HG03460 (cell line): ENCODE data around the gene CAPN15.
A peak's percentile ranks its signal among the peaks of the same experiment; 100 is the strongest.
"Not testable (repeated sequence)": the region's sequence is repeated elsewhere in the genome, so short reads cannot be mapped to it uniquely, and the experiment has no call there.

Experiments used
- ATAC-seq: cut with Tn5 transposase; IDR thresholded peaks from one replicate; pipeline ENCODE4 v1.9.1; 2021; ENCODE audit not compliant: unreplicated experiment

Gene CAPN15

GRCh38 chr16:527015-527903, at the start of gene CAPN15:
Gene CAPN15, plus strand, starts transcription at chr16:527712. Its CDS starts 19,127 bp downstream, at chr16:546839.
- ATAC-seq = peak; percentile 67

DNA sequence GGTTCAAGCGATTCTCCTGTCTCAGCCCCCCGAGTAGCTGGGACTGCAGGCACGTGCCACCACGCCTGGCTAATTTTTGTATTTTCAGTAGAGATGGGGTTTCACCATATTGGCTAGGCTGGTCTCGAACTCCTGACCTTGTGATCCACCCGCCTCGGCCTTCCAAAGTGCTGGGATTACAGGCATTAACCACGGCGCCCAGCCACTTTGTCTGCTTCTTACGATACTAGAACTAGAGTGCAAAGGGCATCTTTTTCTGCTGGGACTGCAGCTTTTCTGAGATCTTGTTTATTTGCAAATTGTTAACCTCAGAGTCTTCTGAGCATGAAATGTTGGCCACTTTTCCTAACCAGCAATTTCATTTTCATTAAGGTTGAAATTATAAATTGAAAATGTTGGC, 49.2 kb upstream of the CAPN15 start:
- not testable (repeated sequence) for ATAC-seq

GRCh38 chr16:482468-483185, 44.9 kb upstream of the CAPN15 start:
- ATAC-seq = no peak

DNA sequence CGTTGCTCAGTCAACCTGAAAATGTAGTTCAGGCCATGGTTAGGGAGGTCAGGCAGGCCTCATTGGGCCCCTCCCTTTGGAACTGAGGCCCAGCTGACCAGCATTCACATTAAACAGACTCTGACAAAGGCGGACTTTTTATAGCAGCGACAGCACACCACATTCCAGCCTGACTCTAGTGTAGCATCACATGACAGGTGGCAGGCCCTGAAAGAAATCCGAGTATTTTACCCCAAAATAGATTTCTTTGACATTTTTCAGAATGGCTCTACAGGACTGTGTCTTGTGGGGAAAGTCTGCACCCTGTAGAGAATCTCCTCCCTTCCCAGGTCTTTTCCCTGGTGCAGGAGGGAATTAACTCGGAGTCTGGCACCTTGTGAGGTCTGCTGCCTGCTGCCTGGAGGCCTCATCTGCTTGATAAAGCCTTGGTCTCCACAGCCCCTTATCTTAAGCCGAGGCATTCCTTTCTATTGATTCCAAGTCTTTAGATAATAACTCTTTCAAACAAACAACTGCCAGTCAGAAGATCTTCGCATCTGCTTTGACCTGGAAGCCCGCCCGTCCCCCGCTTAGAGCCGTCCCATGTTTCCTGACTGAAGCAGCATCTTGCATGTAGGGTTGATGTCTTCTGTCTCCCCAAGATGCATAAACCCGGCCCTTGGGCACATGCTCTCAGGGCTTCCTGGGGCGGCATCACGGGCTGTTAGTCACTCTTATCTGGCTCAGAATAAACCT, 44.0 kb upstream of the CAPN15 start:
- ATAC-seq = no peak

DNA sequence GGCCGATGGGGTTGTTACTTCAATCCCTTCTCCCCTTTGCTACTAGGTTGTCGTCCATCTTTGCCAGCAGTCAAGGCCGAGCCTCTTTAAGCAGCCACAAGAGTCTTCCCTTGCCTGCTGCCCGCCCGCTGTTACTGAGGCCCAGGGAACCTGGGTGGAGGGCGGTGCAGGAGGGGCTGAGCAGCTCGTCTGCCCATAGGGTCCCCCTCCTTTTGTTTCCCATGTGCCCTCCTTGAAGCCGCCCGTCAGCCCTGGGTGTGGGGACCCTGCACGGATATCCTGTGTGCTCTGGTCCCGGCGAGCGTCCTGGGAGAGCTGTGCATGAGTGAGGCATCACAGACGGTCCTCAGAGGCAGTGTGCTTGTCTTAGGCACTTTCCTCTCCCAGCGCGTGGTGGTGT, 37.9 kb upstream of the CAPN15 start:
- no peak for ATAC-seq

GRCh38 chr16:490768-491167, 36.7 kb upstream of the CAPN15 start:
- no peak for ATAC-seq

GRCh38 chr16:491220-491919, 36.1 kb upstream of the CAPN15 start:
- no peak for ATAC-seq

- ATAC-seq = no peak
Measured at GRCh38 chr16:492211-492875, 35.2 kb upstream of the CAPN15 start.

DNA sequence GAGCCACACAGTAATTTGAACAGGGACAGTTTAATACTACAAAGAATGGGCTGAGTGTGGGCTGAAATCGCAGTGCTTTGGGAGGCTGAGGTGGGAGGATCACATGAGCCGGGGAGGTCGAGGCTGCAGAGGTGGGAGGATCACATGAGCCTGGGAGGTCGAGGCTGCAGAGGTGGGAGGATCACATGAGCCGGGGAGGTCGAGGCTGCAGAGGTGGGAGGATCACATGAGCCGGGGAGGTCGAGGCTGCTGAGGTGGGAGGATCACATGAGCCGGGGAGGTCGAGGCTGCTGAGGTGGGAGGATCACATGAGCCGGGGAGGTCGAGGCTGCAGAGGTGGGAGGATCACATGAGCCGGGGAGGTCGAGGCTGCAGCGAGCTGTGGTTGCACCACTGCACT, 32.8 kb upstream of the CAPN15 start:
- ATAC-seq = not testable (repeated sequence)

- no peak for ATAC-seq
Measured at GRCh38 chr16:495127-495748, 32.3 kb upstream of the CAPN15 start.

- no peak for ATAC-seq
Measured at GRCh38 chr16:496097-496886, 31.2 kb upstream of the CAPN15 start.

DNA sequence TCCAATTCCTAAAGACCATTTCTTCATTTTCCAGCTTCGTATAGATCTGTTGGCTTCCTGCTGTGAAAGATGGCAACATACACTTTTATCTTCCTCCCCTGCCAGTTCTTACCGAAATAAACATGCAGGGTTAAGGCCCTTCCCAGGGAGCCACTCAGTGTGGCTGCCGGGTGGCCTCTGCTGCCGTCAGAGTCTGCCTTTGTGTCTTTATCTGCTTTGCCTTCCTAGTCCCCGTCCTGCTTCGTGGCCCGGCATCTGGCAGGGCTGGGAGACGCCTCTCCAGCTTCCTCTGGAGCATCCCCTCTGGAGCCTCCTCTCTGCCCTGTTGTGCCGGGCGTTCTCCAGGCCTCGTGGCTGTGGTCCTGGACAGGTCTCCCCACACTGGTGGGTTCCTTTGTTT, 30.3 kb upstream of the CAPN15 start:
- no peak for ATAC-seq

DNA sequence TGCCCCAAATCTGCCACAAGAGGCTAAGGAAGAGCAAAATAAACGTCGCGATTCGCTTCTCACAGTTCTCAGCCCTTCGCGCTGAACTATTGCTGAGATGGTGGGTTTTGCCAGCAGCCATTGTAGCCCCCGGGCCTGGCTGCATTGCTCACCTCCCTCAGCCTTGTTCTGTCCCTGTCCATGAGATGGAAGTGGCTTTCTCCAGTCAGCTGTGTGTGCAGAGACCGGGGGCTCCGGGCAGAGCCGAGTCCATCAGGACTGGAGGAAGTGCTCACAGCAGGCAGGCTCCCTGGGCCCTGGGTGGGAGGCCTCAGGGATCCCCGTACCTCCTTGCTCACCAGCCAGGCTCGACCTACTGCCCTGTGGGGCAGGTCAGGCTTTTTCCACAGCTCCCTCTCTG, 27.6 kb upstream of the CAPN15 start:
- no peak for ATAC-seq

DNA sequence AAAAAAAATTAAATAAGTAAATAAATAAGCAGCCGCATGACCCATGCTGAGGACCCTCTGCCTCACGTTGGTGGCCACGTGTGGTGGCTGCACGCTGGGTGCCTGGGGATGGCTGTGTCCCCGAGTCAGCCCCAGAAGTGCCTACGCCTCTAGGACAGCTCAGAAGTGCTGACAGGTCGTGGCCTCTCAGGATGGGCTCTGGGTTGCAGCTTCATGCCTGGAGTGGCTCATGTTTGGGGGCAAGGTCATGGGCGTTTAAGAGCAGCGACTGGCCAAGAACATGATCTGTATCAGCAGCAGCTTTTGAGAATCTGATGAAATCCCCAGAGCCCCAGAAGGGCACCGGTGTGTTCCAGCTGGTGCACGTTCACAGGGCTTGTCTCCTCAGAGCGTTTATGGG, 26.8 kb upstream of the CAPN15 start:
- no peak for ATAC-seq

DNA sequence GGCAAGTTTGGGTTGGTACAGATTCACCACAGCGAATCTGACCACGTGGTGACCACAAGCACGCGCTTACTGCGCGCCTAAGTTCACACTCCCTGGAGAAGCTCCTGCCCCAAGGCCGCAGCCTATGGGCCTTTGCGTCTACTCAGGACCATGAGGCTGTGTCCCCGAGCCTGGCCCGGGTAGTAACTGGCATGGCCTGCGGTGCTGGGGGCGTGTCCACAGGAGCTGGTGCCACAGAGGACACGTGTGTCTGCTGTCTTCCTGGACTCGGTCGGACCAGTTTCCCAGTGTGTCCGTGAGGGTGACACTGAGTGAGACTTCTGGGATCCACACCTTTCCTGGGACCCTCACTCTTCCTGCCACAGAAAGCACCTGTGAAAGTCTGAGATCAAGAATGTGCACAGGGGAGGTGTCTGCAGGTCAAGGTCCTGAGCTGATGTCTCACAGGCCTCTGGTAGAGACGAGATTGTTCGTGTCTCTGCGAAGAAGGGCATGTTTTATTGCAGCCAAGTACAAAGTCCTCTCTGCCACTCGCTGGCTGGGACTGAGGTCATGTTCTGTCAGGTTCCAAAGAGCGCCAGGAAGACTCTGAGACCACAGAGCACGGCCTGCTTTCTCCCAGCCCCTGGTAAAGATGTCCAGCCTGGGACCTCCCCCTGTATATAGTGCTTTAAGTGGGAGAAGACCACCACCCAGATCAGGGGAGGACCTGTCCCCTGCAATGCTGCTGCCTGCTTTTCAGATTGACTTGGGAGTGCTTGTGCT, 25.2 kb upstream of the CAPN15 start:
- no peak for ATAC-seq

GRCh38 chr16:503150-504071, 24.1 kb upstream of the CAPN15 start:
- no peak for ATAC-seq

- ATAC-seq = no peak
Measured at GRCh38 chr16:505479-506245, 21.9 kb upstream of the CAPN15 start.
